DOHH2 (cell line): ENCODE results near the gene FCHSD2.

Source experiments
- H3F3A ChIP-seq: fragments of 200-600 bp; sonication (generic), shearing (Covaris generic); 2 replicates; pipeline ENCODE4 v1.6.0; 2016; ENCODE audit warnings: antibody characterized with exemption, mild to moderate bottlenecking; ENCODE audit not compliant: control insufficient read depth, insufficient read depth
- H3K27ac ChIP-seq: fragments of 200-600 bp; sonication (generic); 2 replicates; pipeline ENCODE4 v1.5.1; 2014; ENCODE audit warnings: low read depth, mild to moderate bottlenecking, low read length, moderate library complexity
- H3K27me3 ChIP-seq: fragments of 200-600 bp; sonication (generic); 2 replicates; pipeline ENCODE4 v1.6.1; 2014; ENCODE audit warnings: mild to moderate bottlenecking, low read length, mixed read lengths; ENCODE audit not compliant: control insufficient read depth
- H3K36me3 ChIP-seq: fragments of 200-600 bp; sonication (generic); 2 replicates; pipeline ENCODE4 v1.6.1; 2014; ENCODE audit warnings: mild to moderate bottlenecking, low read length, moderate library complexity, mixed read lengths; ENCODE audit not compliant: control insufficient read depth
- H3K4me1 ChIP-seq: fragments of 200-600 bp; sonication (generic); 2 replicates; pipeline ENCODE4 v1.6.1; 2014; ENCODE audit warnings: mild to moderate bottlenecking, low read length, mixed read lengths; ENCODE audit not compliant: control insufficient read depth
- H3K4me2 ChIP-seq: fragments of 200-600 bp; sonication (generic); 2 replicates; pipeline ENCODE4 v1.6.0; 2014; ENCODE audit warnings: mild to moderate bottlenecking, low read length, moderate library complexity
- H3K4me3 ChIP-seq: fragments of 200-600 bp; sonication (generic); 2 replicates; pipeline ENCODE4 v1.5.1; 2014; ENCODE audit warnings: mild to moderate bottlenecking, low read length, mixed read lengths
- H3K79me2 ChIP-seq: fragments of 200-600 bp; sonication (generic); 2 replicates; pipeline ENCODE4 v1.6.1; 2014; ENCODE audit warnings: mild to moderate bottlenecking, low read length, mixed read lengths; ENCODE audit not compliant: control insufficient read depth
- H3K9me2 ChIP-seq: fragments of 200-600 bp; sonication (generic); replicated peaks from 2 replicates; pipeline ENCODE4 v1.6.1; 2014; ENCODE audit warnings: mild to moderate bottlenecking, low read length, mixed read lengths; ENCODE audit not compliant: control insufficient read depth
- H3K9me3 ChIP-seq: fragments of 200-600 bp; sonication (generic); 2 replicates; pipeline ENCODE4 v1.6.1; 2014; ENCODE audit warnings: antibody characterized with exemption, low read length, mixed read lengths; ENCODE audit not compliant: control insufficient read depth, insufficient read depth
- H4K20me1 ChIP-seq: fragments of 200-600 bp; sonication (generic); 2 replicates; pipeline ENCODE4 v1.6.0; 2014; ENCODE audit warnings: low read depth, mild to moderate bottlenecking, antibody characterized with exemption, low read length, moderate library complexity; ENCODE audit not compliant: control insufficient read depth, insufficient read depth
- EZH2phosphoT487 ChIP-seq: fragments of 200-600 bp; sonication (generic); IDR thresholded peaks from 2 replicates; pipeline ENCODE4 v1.6.1; 2017; ENCODE audit warnings: borderline replicate concordance, mild to moderate bottlenecking, antibody characterized with exemption, low read length, moderate library complexity, mixed read lengths
- TF ChIP-seq, protein P1 (sequence below): fragments of 200-600 bp; sonication (generic); IDR thresholded peaks from one replicate; pipeline ENCODE4 v1.5.1; 2014; ENCODE audit warnings: antibody characterized with exemption, mild to moderate bottlenecking, low read depth, low read length; ENCODE audit not compliant: poor library complexity, severe bottlenecking

FCHSD2 gene

DNA sequence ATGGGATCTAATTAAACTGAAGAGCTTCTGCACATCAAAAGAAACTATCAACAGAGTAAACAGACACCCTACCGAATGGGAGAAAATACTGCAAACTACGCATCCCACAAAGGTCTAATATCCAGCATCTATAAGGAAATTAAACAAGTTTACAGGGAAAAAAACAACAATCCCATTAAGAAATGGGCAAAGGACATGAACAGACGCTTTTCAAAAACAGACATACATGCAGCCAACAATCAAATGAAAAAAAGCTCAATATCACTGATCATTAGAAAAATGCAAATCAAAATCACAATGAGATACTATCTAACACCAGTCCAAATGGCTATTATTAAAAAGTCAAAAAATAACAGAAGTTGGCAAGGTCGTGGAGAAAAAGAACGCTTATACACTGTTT lies 117.5 kb downstream of the FCHSD2 start:
- Histone ChIP-seq H4K20me1 (no peaks in the 10 kb centered on the region), H3K4me1 (peaks cover 34% of the 10 kb centered on the region), H3F3A (no peaks in the 10 kb centered on the region; the same call in 1 of the 2 replicates), H3K79me2 (peaks cover 95% of the 10 kb centered on the region), H3K36me3 (peaks cover 63% of the 10 kb centered on the region), H3K4me3 (no peak overlapping the region), H3K9me3 (peaks cover 27% of the 10 kb centered on the region), H3K27me3 (no peaks in the 10 kb centered on the region), H3K9me2 (no peaks in the 10 kb centered on the region), H3K27ac (no peak overlapping the region), H3K4me2 (no peak overlapping the region)
- no peak for TF ChIP-seq EZH2phosphoT487
- TF ChIP-seq, protein P1, sequence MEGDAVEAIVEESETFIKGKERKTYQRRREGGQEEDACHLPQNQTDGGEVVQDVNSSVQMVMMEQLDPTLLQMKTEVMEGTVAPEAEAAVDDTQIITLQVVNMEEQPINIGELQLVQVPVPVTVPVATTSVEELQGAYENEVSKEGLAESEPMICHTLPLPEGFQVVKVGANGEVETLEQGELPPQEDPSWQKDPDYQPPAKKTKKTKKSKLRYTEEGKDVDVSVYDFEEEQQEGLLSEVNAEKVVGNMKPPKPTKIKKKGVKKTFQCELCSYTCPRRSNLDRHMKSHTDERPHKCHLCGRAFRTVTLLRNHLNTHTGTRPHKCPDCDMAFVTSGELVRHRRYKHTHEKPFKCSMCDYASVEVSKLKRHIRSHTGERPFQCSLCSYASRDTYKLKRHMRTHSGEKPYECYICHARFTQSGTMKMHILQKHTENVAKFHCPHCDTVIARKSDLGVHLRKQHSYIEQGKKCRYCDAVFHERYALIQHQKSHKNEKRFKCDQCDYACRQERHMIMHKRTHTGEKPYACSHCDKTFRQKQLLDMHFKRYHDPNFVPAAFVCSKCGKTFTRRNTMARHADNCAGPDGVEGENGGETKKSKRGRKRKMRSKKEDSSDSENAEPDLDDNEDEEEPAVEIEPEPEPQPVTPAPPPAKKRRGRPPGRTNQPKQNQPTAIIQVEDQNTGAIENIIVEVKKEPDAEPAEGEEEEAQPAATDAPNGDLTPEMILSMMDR = no peak

DNA sequence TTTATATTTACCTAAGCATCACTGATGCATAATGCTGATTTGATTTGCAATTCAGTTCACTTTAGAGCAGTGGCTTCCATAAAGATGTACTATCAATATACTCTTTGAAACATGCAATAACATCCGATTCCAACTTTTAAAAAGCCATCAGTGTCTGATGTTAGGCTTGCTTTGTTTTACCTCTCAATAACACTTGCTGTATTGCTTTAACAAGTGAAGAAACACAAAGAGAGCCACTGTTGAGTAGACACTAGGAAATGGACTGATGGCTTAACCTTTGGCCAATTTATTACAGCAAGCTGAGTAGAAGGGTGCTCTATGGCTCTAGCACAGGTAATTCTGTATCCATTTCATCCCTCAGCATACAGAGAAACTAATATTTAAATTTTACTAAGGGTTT lies 122.1 kb downstream of the FCHSD2 start:
- Histone ChIP-seq H4K20me1 (no peaks in the 10 kb centered on the region), H3K27ac (no peak overlapping the region)

DNA sequence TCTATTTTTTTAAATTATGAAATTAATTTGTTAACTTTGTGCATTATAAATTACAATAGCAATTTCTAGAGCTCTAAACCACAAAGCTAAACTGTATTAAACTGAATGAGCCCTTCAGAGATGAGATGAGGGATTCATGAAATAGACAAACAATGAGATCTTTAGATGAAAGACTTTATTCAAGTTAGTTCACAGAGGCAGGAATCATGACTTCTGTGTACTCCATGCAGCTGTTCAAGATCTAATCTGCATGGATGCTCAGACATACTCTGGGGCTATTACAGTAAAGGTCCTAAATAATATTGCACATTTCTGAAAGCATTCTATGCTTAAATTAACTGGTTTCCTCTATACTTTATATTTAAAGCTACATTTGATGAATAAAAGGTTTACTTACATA lies 122.7 kb downstream of the FCHSD2 start:
- Histone ChIP-seq H3F3A (no peaks in the 10 kb centered on the region), H3K27ac (no peak overlapping the region), H3K9me3 (no peaks in the 10 kb centered on the region), H3K9me2 (no peaks in the 10 kb centered on the region), H3K4me1 (peaks cover 43% of the 10 kb centered on the region), H3K36me3 (peaks cover 53% of the 10 kb centered on the region), H3K79me2 (peaks cover 88% of the 10 kb centered on the region), H3K4me3 (no peak overlapping the region), H3K4me2 (no peak overlapping the region), H4K20me1 (no peaks in the 10 kb centered on the region), H3K27me3 (no peaks in the 10 kb centered on the region)
- TF ChIP-seq, protein P1 = no peak
- no peak for TF ChIP-seq EZH2phosphoT487

More for the DNA sequence above, 122.1 kb downstream of the FCHSD2 start:
- H3K36me3 ChIP-seq = peaks cover 53% of the 10 kb centered on the region
- TF ChIP-seq, protein P1 = no peak
- TF ChIP-seq EZH2phosphoT487 = no peak
- H3F3A ChIP-seq = no peaks in the 10 kb centered on the region
- no peak overlapping the region for H3K4me2 ChIP-seq
- H3K4me3 ChIP-seq = no peak overlapping the region
- H3K9me2 ChIP-seq = no peaks in the 10 kb centered on the region
- no peaks in the 10 kb centered on the region for H3K9me3 ChIP-seq
- no peaks in the 10 kb centered on the region for H3K27me3 ChIP-seq
- H3K79me2 ChIP-seq = peaks cover 90% of the 10 kb centered on the region
- H3K4me1 ChIP-seq = peaks cover 46% of the 10 kb centered on the region

DNA sequence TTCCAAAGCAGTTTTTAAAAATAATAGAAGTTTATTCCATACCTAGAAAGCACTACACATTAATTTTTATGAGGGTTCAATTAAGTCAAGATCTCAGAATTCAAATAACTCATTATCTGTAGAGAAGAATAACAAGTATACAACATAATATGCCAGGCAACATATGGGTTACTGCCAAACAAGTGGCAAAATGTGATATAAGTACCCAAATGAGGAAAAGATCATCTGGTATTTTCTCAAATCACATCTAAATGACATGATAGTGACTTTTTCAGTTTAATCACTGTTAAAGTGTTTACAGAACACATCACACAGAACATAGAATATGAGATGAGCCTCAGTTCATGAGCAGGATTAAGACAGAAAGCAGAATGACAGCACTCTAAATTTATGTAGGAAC lies 123.3 kb downstream of the FCHSD2 start:
- Histone ChIP-seq H4K20me1 (no peaks in the 10 kb centered on the region), H3K4me2 (no peak overlapping the region), H3K4me3 (no peak overlapping the region), H3K27me3 (no peaks in the 10 kb centered on the region), H3K27ac (no peak overlapping the region), H3F3A (no peaks in the 10 kb centered on the region), H3K79me2 (peaks cover 86% of the 10 kb centered on the region), H3K9me2 (no peaks in the 10 kb centered on the region), H3K4me1 (peaks cover 38% of the 10 kb centered on the region), H3K9me3 (no peaks in the 10 kb centered on the region), H3K36me3 (peaks cover 54% of the 10 kb centered on the region)
- no peak for TF ChIP-seq EZH2phosphoT487
- TF ChIP-seq, protein P1 = no peak
